22Rv1 (cell line): ENCODE measurements around the gene TCF15.

Experiments
- H3K27ac ChIP-seq: fragments of 450-650 bp; 2 replicates; pipeline ENCODE4 v1.5.1; 2017
- ZFX ChIP-seq: fragments of 450-650 bp; IDR thresholded peaks from 2 replicates; pipeline ENCODE4 v1.6.1; 2017; ENCODE audit warnings: antibody characterized with exemption, borderline replicate concordance
- TF ChIP-seq, protein P1 (sequence below): fragments of 450-650 bp; IDR thresholded peaks from 2 replicates; pipeline ENCODE4 v1.5.1; 2017; ENCODE audit warnings: mild to moderate bottlenecking

The TCF15 gene

DNA sequence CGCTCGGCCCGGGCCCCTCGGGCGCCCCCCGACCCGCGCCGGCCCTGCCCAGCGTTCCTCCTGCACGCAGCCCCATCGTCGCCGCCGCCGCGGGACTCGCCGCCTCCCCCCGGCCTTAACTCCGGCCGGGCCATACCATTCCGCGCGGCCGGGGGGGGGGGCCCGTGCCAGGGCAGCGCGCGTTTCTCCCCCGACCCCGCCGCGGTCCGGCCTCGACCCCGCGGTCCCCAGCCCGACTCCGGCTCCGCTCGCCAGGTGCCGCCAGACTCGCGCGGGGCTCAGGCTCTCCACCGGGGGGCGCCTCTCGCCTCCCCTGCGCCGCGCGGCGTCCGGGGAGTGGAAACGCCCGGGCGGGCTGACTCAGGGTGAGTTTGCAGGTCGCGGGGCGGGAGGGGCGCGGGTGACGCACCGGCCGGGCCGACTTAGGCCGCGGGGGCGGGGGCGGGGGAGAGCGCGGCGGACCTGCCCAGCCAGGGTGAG lies 43.0 kb upstream of the TCF15 start, which contains the start of gene SRXN1:
TSS of gene SRXN1 (minus strand) at position 91 of the 480 bp plus-strand sequence. CDS start at position 76, 15 bp downstream.
- no peak for TF ChIP-seq ZFX
- TF ChIP-seq, protein P1, sequence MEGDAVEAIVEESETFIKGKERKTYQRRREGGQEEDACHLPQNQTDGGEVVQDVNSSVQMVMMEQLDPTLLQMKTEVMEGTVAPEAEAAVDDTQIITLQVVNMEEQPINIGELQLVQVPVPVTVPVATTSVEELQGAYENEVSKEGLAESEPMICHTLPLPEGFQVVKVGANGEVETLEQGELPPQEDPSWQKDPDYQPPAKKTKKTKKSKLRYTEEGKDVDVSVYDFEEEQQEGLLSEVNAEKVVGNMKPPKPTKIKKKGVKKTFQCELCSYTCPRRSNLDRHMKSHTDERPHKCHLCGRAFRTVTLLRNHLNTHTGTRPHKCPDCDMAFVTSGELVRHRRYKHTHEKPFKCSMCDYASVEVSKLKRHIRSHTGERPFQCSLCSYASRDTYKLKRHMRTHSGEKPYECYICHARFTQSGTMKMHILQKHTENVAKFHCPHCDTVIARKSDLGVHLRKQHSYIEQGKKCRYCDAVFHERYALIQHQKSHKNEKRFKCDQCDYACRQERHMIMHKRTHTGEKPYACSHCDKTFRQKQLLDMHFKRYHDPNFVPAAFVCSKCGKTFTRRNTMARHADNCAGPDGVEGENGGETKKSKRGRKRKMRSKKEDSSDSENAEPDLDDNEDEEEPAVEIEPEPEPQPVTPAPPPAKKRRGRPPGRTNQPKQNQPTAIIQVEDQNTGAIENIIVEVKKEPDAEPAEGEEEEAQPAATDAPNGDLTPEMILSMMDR = peak; percentile 80
- H3K27ac ChIP-seq = peak within 1 kb of the TSS; percentile 80

DNA sequence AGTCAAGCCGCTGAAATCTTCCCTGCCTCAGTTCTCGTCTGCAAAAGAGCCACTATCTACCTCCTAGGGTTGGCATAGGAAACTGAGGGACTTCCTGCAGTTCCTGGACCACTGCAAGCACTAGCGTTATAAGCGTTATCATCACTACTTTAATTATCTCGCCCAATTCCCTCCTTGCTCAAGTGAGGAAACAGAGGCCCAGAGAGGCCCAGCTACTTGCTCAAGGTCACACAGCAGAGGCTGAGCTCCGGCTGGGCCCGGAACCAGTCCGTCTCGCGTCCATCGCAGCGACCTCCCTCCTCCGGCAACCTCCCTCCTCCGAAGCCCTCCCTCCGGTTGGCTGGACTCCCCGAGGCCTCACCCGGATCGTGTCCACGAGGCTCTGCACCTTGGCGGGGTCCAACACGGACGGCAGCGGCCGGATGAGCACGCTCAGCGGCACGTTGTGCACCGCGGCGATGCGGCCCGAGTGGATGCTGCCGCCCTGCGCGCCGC lies 42.6 kb upstream of the TCF15 start:
- peak overlapping the region; percentile 80 for H3K27ac ChIP-seq
- no peak for TF ChIP-seq ZFX
- TF ChIP-seq, protein P1 = no peak

DNA sequence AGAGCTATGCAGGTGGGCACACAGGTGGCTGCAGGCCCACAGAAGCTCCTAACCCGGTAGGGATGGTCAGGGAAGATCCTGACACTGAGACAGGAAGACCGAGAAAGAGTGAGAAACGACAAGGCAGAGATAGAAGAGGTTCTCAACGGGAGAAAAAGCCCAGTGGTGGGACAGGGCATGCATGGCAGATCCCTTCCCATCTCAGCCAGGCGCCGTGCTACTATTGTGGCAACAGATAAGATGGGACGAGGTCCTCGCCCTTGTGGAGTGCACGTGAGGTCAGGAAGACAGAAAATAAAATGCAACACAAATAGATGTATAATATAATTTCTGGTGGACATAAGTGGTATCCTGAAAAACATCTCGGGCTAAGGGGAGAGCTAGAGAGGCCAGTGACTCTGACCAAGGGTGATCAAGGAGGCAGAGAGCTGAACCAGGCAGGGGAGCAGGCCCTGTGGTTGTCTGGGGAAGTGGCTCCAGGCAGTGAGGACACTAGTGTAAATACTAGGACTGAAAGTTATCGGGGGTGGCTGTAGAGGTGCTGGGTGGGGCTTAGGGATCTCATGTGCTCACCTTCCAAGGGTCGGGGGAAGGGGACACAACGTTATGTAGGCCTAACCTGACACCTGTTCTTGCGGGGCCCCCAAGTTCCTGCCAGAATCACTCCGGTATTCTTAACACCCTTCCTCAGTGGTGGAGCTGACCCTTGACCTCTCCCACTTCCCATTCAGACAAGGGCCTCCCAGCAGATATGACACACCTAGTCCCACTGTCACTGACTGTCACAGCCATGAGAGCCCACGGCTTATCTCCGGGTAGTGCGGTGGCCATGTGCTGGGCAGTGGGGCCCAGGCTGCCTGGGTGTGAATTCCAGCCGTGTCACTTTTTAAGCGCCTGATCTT lies 41.9 kb upstream of the TCF15 start:
- H3K27ac ChIP-seq = peak overlapping the region; percentile 80
- TF ChIP-seq, protein P1 = no peak
- no peak for TF ChIP-seq ZFX

DNA sequence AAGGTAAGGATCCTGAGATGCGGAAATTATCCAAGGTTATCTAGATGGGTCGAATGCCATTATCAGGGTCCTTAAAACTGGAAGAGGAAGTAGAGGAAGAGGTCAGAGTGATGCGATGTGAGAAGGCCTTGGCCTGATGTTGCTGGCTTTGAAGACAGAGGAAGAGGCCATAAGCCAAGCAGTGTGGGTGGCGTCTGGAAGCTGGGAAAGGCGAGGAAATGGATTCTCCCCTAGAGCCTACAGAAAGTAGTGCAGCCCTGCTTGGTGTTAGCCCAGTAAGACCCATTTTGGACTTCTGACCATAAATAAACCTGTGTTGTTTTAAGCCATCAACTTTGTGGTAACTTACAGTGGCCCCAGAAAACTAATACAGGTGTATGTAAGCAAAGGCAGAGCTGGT lies 40.8 kb upstream of the TCF15 start:
- H3K27ac ChIP-seq = peak overlapping the region; percentile 80; the same call in 1 of the 2 replicates
- TF ChIP-seq ZFX = no peak
- TF ChIP-seq, protein P1 = no peak

DNA sequence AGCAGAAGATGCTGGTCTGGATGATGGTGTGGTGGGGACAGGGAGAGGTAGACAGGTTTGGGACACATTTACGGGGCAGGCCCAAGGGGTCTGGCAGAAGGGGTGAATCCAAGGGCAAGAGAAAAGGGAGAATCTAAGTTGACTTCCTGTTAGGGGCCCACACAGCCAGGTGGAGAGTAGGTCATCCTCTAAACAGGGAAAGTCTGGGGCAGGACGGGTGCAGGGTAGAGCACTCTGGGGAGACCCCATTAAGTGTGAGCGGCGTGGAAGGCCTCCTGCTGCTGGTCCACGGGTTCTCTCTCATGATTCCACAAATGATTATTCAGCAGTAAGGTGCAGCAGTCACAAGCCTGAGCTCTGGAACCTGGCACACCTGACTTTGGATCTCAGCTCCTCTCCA lies 40.2 kb upstream of the TCF15 start:
- no peak for TF ChIP-seq ZFX
- TF ChIP-seq, protein P1 = no peak
- no peak overlapping the region for H3K27ac ChIP-seq

DNA sequence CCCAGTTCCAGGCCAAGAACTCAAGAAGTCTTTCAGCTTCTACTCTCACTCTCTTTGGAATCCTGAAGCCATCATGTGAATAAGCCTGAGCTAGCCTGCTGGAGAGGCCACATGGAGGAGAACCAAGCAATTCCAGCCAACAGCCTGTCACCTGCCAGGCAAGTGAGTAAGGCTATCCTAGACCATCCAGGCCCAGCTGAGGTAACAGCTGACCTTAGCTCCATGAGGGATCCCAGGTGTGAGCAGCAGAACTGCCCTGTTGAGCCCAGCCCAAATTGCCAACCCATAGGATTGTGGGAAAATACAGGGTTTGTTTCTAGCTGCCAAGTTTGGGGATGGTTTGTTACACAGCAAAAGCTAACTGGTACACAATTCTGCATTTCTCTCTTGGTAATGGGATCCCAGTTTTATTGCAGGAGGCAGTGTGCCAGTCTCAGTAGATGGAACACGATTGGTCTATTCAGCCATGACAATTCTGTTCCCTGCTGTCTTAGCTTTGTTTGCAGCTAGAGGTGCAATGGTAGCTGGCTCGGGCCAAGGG lies 37.4 kb upstream of the TCF15 start:
- TF ChIP-seq, protein P1 = no peak
- H3K27ac ChIP-seq = no peak overlapping the region

DNA sequence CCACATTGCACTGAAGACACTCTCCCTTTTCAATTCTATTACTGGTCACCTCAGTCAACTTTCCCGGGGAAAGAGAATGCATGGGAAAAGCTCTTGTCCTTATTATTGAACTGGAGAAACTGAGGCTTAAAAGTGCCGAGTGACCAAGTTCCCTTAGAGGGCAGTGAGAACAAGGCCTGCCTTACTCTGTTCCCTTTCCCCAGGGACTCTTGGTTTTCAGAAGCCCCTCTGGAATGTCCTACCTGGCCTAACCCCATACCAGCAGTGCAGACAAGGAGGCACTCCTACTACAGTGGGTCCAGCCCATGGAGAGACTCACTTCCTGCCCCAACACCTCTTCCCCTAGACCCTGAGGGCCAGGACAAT lies 36.7 kb upstream of the TCF15 start:
- no peak for TF ChIP-seq ZFX
- TF ChIP-seq, protein P1 = no peak
- peak overlapping the region; percentile 3; the same call in 1 of the 2 replicates for H3K27ac ChIP-seq
